Esophagus (tissue), 2 donors: ENCODE measurements around the gene GALNT18. TPM values are rescaled to one million over a fixed set of nuclear protein-coding genes. Genes with fewer than 3 reads are reported as not detected.

Experiments
- H3K27ac ChIP-seq, 2 donors: one replicate each; pipeline ENCODE4 v1.5.1; 2013; ENCODE audit warnings: low read depth in 2 of 2, mild to moderate bottlenecking in 2 of 2, inconsistent platforms in 1 of 2, low read length in 1 of 2, moderate library complexity in 1 of 2
- H3K27me3 ChIP-seq, 2 donors: one replicate each; pipeline ENCODE4 v1.6.1; 2013; ENCODE audit warnings: low read length in 2 of 2, control low read depth in 1 of 2, mild to moderate bottlenecking in 1 of 2; ENCODE audit not compliant: insufficient read depth in 2 of 2, control insufficient read depth in 1 of 2
- H3K36me3 ChIP-seq, 2 donors: one replicate each; pipeline ENCODE4 v1.6.1; 2013; ENCODE audit warnings: low read length in 1 of 2; ENCODE audit not compliant: control insufficient read depth in 2 of 2, insufficient read depth in 2 of 2
- H3K4me1 ChIP-seq, 2 donors: one replicate each; pipeline ENCODE4 v1.6.1; 2013; ENCODE audit warnings: low read length in 1 of 2; ENCODE audit not compliant: control insufficient read depth in 2 of 2, insufficient read depth in 2 of 2
- H3K4me3 ChIP-seq, 2 donors: one replicate each; pipeline ENCODE4 v1.5.1; 2013; ENCODE audit warnings: low read length in 2 of 2, mild to moderate bottlenecking in 2 of 2, low read depth in 1 of 2, moderate library complexity in 1 of 2
- H3K9me3 ChIP-seq, 2 donors: one replicate each; pipeline ENCODE4 v1.6.1; 2013; ENCODE audit warnings: mild to moderate bottlenecking in 2 of 2, low read depth in 1 of 2, low read length in 1 of 2, moderate library complexity in 1 of 2; ENCODE audit not compliant: control insufficient read depth in 2 of 2, insufficient read depth in 1 of 2
- WGBS, 2 donors: extraction: QIAGEN DNeasy Blood & Tissue Kit; methylation state at CpG; one replicate each; pipeline ENCODE4 v1.1.7; 2013; 5-methylcytosine and 5-hydroxymethylcytosine counted together
- polyA plus RNA-seq, 2 donors: library from polyadenylated mRNA; stranded (reverse); fragments of 200-250 nt; gene quantifications; one replicate each; pipeline ENCODE4 v1.2.3, GENCODE V29; 2013
- donor health status: healthy with polysubstance abuse.
- donor health status: Bipolar disorder and iron deficiency.

The GALNT18 gene
- polyA plus RNA-seq, 2 donors: 2.2 to 5.8 TPM

DNA sequence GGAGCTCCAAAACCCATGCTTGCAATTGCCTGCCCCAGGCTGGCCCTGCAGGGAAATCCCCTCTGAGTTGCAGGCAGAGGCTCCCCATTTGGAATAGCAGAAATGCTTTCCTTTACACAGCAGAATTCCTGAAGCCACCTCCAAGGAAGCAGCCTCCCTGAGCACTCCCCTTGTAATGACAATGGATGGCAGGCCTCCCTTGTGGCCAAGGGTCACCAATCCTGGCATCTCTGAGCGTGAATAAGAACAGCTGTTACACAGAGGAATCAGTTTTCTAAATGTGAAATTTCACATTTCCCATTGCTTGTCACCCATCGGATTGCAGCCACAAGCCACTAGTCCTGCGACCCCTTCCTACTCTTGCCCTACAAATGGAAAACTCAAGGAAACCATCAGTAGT, 107.6 kb downstream of the GALNT18 start:
- WGBS, 2 donors: 89% methylated on average over 3 of the region's 3 CpGs
- Histone ChIP-seq H3K4me3 (no peak overlapping the region), H3K4me1 (no peaks in the 10 kb centered on the region), H3K27me3 (no peaks in the 10 kb centered on the region), H3K36me3 (no peaks in the 10 kb centered on the region), H3K9me3 (no peaks in the 10 kb centered on the region), H3K27ac (no peak overlapping the region)

DNA sequence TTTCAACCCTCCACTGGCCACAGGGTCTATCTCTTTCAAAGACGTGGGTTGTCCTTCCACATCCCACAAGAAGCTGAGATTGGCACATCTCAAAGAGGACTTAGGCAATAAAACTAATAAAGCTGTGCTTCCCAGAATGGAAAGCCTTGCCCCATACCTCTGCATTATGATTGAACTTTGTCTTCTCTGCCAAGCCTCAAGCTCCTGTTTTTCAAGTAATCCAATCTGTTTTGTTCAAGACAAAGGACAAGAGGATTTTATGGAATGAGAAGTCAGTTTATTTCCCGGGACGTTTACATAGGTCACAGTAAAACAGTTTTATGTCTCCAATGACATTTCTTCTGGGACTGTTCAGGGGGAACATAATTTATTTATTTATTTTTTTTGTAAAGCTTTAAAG, 108.4 kb downstream of the GALNT18 start:
- WGBS, 2 donors: 47 to 59% methylated on average over 3 of the region's 3 CpGs
- H3K27ac ChIP-seq: no peak overlapping the region
- H3K27me3 ChIP-seq: no peaks in the 10 kb centered on the region
- H3K36me3 ChIP-seq: no peaks in the 10 kb centered on the region
- no peak overlapping the region for H3K4me3 ChIP-seq
- no peaks in the 10 kb centered on the region for H3K4me1 ChIP-seq
- no peaks in the 10 kb centered on the region for H3K9me3 ChIP-seq

DNA sequence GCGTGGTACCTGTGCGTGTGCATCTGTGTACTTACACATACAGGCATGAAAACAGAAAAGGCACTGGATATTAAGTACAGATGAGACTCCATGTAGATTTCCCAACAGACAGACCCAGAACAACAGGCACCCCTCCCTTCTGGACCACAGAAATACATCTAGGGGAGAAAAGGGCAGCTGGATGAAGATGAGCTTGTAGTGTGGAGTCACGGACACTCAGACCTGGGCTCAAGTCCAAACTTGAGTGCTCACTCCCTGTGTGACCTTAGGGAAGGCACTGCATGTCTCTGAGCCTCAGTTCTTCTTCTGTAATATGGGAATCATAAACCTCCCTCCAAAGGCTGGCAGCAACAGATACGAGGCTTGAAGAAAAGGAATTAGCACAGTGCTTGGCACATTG, 108.9 kb downstream of the GALNT18 start:
- Histone ChIP-seq H3K4me3 (no peak overlapping the region), H3K27ac (no peak overlapping the region), H3K9me3 (no peaks in the 10 kb centered on the region), H3K4me1 (no peaks in the 10 kb centered on the region), H3K36me3 (no peaks in the 10 kb centered on the region), H3K27me3 (no peaks in the 10 kb centered on the region)
- WGBS, 2 donors: 85% methylated on average over 4 of the region's 4 CpGs

DNA sequence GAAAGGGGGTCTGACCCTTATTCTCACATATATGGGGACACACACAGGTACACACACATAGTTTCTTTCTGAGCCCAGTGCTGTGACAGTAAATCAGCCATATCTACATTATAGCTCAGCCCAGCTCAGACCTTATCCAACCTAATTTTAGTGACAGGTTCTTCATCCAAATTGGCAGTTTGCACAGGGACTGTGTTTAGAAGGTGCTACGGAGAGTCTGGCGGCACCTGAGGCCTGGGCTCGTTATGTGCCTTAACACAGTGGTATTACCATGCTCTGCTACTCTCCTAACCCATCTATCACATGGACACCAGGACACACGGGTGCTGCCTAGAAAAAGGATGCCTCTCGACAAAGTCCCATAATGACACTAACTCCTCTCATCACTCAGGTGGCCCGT, 109.3 kb downstream of the GALNT18 start:
- Histone ChIP-seq H3K4me1 (no peaks in the 10 kb centered on the region), H3K36me3 (no peaks in the 10 kb centered on the region), H3K27me3 (no peaks in the 10 kb centered on the region), H3K4me3 (no peak overlapping the region), H3K27ac (no peak overlapping the region), H3K9me3 (no peaks in the 10 kb centered on the region)
- 89 to 93% methylated on average over 6 of the region's 6 CpGs for WGBS, 2 donors

DNA sequence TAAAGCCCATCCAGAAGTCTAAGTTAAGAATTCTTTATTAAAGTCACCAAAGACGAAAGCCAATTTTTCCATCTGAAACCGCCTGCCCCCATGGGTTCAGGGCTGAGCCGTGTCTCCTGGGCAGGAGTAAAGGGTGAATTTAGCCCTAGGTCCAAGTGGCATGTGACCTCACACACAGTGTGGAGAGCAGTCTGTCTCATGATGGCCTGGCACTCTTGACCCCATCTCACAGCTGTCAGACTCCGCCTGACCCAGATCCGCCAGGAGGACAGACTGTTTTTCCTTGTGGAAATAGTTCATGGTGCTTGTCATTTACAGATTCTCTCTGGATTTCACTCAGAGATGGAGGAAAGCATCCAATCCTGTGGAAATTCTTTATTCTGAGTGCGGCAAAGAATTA, 109.7 kb downstream of the GALNT18 start:
- H3K27me3 ChIP-seq: no peaks in the 10 kb centered on the region
- H3K36me3 ChIP-seq: no peaks in the 10 kb centered on the region
- WGBS, 2 donors: 93 to 97% methylated on average over 6 of the region's 6 CpGs
- H3K4me3 ChIP-seq: no peak overlapping the region
- H3K4me1 ChIP-seq: no peaks in the 10 kb centered on the region
- no peaks in the 10 kb centered on the region for H3K9me3 ChIP-seq
- no peak overlapping the region for H3K27ac ChIP-seq

DNA sequence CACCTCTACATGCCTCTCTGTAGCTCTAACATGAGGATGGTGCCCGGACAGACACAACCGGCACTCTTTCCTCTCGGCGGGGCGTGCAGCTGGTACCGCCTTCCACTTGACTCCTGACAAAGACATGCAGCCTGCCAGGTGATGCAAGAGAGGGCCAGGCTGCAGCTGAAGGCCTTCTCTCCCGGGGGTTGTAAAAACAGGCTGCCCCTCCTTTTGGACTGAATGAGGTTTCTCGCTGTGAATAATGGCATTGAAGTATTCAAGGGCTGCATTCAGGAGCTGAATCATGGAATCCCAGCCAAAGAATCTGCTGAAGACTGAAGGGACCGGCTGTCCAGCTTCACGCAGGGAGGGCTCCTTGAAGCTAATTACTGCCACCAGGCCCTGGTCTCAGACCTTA, 110.9 kb downstream of the GALNT18 start:
- Histone ChIP-seq H3K27me3 (no peaks in the 10 kb centered on the region), H3K27ac (no peak overlapping the region), H3K36me3 (no peaks in the 10 kb centered on the region), H3K4me3 (no peak overlapping the region), H3K9me3 (no peaks in the 10 kb centered on the region), H3K4me1 (no peaks in the 10 kb centered on the region)
- WGBS, 2 donors: 68 to 73% methylated on average over 10 of the region's 10 CpGs

DNA sequence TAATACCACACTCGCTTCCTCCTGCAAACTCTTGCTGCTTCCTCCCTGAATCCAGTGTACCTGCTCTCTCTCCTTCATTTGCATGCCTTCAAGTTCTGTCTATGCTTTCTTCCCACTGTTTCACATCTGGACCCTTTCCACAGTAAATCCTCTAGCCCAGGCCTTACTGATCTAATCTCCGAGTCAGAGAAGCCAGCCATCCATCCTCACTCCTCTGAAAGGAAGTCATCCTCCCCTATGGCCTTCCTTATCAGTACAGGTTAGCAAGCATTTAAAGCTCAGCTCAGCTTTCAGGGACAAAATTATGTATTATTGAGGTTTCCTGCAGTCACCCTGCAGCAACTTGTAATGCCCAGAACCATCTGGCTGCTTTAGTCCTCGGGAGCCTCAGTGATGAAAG, 116.1 kb downstream of the GALNT18 start:
- Histone ChIP-seq H3K27me3 (no peaks in the 10 kb centered on the region), H3K36me3 (no peaks in the 10 kb centered on the region), H3K4me3 (no peak overlapping the region), H3K9me3 (no peaks in the 10 kb centered on the region), H3K4me1 (peaks cover 0 to 9% of the 10 kb centered on the region in 2 donors), H3K27ac (no peak overlapping the region)
- 85% methylated on average over 3 of the region's 3 CpGs for WGBS, 2 donors

DNA sequence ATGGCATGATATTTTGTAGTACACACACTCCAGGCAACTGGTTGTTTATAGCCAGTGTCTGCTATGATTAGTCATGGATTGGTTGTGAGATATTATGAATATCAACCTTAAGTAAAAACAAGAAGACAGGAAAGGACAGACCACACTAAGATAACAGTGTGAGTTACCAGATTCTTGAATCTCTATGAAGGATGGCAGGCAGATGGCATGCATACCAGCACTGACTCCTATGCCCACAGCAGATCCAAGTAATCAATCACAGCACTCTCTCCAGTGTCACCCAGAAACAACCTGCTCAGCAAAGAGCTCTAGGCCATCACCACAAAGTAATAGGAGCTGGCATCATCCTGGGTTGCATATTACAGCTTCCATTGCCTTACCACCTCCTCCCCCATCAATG, 116.6 kb downstream of the GALNT18 start:
- Histone ChIP-seq H3K4me1 (peaks cover 0 to 9% of the 10 kb centered on the region in 2 donors), H3K27me3 (no peaks in the 10 kb centered on the region), H3K27ac (no peak overlapping the region), H3K9me3 (no peaks in the 10 kb centered on the region), H3K4me3 (no peak overlapping the region), H3K36me3 (no peaks in the 10 kb centered on the region)

DNA sequence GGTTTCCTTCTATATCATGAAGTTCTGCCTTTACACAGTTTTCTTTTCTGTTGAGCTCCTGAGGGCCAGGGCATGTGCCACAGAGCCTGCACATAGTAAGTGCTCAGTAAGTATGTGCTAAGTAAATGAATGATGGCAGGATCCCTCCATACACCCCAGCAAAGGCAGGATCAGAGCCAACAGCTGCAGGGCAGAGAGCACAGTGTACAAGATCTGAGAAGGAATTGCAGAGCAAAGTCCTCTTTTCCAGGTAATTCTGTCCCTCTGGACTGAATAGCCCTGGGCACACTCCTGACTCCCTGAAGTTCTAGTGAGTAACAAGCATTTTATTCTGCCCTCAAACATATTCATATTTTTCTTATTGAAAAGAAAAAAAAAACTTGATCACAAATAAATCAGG, 117.7 kb downstream of the GALNT18 start:
- no peaks in the 10 kb centered on the region for H3K36me3 ChIP-seq
- no peak overlapping the region for H3K27ac ChIP-seq
- peaks cover 0 to 9% of the 10 kb centered on the region in 2 donors for H3K4me1 ChIP-seq
- H3K4me3 ChIP-seq: no peak overlapping the region
- H3K27me3 ChIP-seq: no peaks in the 10 kb centered on the region
- no peaks in the 10 kb centered on the region for H3K9me3 ChIP-seq

DNA sequence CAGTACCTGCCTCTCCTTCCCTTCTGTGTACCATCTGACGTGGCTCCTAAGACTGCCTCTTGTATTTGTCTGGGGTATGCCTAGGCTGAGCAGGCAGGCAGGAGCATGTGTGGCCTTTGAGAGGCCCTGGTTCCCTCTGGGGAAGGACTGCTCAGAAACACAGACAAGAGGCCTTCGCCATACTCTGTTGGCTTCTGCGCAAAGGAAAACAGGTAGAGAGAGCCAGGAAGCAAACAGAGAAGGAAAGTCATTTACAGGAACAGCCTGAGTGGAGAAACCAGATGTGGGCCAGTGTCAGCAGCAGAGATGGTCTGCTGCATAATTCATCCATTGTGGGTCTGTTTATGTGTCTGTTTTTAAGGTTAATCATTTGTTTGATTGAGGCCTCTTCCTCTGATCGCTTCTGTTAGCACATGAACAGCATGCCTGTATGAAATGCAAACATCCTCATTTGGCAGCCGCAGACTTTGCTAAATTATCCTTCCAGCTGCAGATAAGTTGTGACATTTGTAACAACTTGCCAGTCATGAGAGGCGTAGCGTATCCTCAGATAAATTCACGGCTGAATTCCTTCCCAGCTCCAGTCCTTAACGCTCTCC, 119.4 kb downstream of the GALNT18 start:
- Histone ChIP-seq H3K36me3 (no peaks in the 10 kb centered on the region), H3K4me3 (no peak overlapping the region), H3K9me3 (no peaks in the 10 kb centered on the region), H3K4me1 (peaks cover 0 to 9% of the 10 kb centered on the region in 2 donors), H3K27me3 (no peaks in the 10 kb centered on the region), H3K27ac (peak overlapping the region in 1 of 2 donors; percentile 59)
- WGBS, 2 donors: 30 to 42% methylated on average over 9 of the region's 9 CpGs
